Mucosa of descending colon (tissue), 3 donors: ENCODE measurements around the gene HDAC10. TPM values are rescaled to one million over a fixed set of nuclear protein-coding genes. Genes with fewer than 3 reads are reported as not detected.
A peak's percentile ranks its signal among the peaks of the same experiment; 100 is the strongest.

Source experiments
- ATAC-seq: fragments of 200-7000 bp; cut with Tn5 transposase; one replicate; pipeline ENCODE4 v1.9.1; 2020; ENCODE audit warnings: mild to moderate bottlenecking, moderate library complexity
- DNase-seq, 3 donors: peaks; one replicate each; pipeline ENCODE4 v3.0.0-alpha.2; 2020
- H3K36me3 ChIP-seq: fragments of 200-600 bp; one replicate; pipeline ENCODE4 v1.8.0; 2021; ENCODE audit warnings: low read depth, mild to moderate bottlenecking
- H3K4me1 ChIP-seq: fragments of 200-600 bp; one replicate; pipeline ENCODE4 v1.8.0; 2021; ENCODE audit warnings: low read depth, mild to moderate bottlenecking
- H3K4me3 ChIP-seq: fragments of 200-600 bp; one replicate; pipeline ENCODE4 v1.8.0; 2021; ENCODE audit warnings: mild to moderate bottlenecking
- H3K9me3 ChIP-seq: fragments of 200-600 bp; one replicate; pipeline ENCODE4 v1.8.0; 2021; ENCODE audit warnings: mild to moderate bottlenecking
- CTCF ChIP-seq: fragments of 200-600 bp; IDR thresholded peaks from one replicate; pipeline ENCODE4 v1.8.0; 2022; ENCODE audit warnings: antibody characterized with exemption, mild to moderate bottlenecking
- intact Hi-C, 2 donors: fragments of 100-400 bp; cut with DNase I in 1 of 2; cut with micrococcal nuclease in 1 of 2; formaldehyde crosslinking; loops; one replicate each; pipeline versions ENCODE4 v1.11.0 to v1.11.1; 2022; cut with DNase I, micrococcal nuclease
- total RNA-seq, 3 donors: library from RNA; stranded (reverse); fragmentation: NEBNext Ultra II Directional in 2 of 3; extraction: Animal tissue kit (Norgen Biotek cat#: 25700) in 2 of 3; gene quantifications; one replicate each; pipeline versions ENCODE4 v1.2.1 to v1.2.4, GENCODE V29; 2021 to 2023
- donor health status: DM: no; HTN: no; CAD: no; lungs with moderate emphysema.
- donor health status: DM: no; HTN: no; CAD: no.
- donor health status: DM: no; HTN: yes; CAD: no.

HDAC10 gene
- total RNA-seq, 3 donors from 2014 or later = 39.5 to 66.3 (median 47.8) TPM

GRCh38 chr22:50264946-50265669 is 14.0 kb upstream of the HDAC10 start:
- Histone ChIP-seq H3K9me3 (no peaks in the 10 kb centered on the region), H3K4me1 (peaks cover 34% of the 10 kb centered on the region), H3K36me3 (no peaks in the 10 kb centered on the region), H3K4me3 (no peak overlapping the region)
- ATAC-seq (no peak), DNase-seq (no peak)
- TF ChIP-seq CTCF = no peak
- intact Hi-C loops = no loop called here

GRCh38 chr22:50264104-50264745 is 13.2 kb upstream of the HDAC10 start:
- TF ChIP-seq CTCF = no peak
- H3K36me3 ChIP-seq = no peaks in the 10 kb centered on the region
- ATAC-seq (no peak), DNase-seq (no peak)
- intact Hi-C loops = no loop called here
- no peaks in the 10 kb centered on the region for H3K9me3 ChIP-seq
- no peak overlapping the region for H3K4me3 ChIP-seq
- peaks cover 26% of the 10 kb centered on the region for H3K4me1 ChIP-seq

GRCh38 chr22:50262973-50263617 is 12.0 kb upstream of the HDAC10 start:
- Histone ChIP-seq H3K36me3 (no peaks in the 10 kb centered on the region), H3K4me3 (no peak overlapping the region), H3K9me3 (no peaks in the 10 kb centered on the region), H3K4me1 (peaks cover 24% of the 10 kb centered on the region)
- DNase-seq (no peak), ATAC-seq (no peak)
- no peak for TF ChIP-seq CTCF
- intact Hi-C loops = no loop called here

- H3K4me1 ChIP-seq = peaks cover 20% of the 10 kb centered on the region
- H3K4me3 ChIP-seq = no peak overlapping the region
- no peaks in the 10 kb centered on the region for H3K9me3 ChIP-seq
- DNase-seq (no peak), ATAC-seq (no peak)
- intact Hi-C loops = no loop called here
- no peak for TF ChIP-seq CTCF
- H3K36me3 ChIP-seq = no peaks in the 10 kb centered on the region
Measured at GRCh38 chr22:50262460-50262911, 11.4 kb upstream of the HDAC10 start.

GRCh38 chr22:50261615-50262459 is 10.8 kb upstream of the HDAC10 start, which contains the start of gene MAPK12:
Gene MAPK12 (minus strand): TSS chr22:50261683. CDS start chr22:50261509, 174 bp downstream.
- DNase-seq (no peak), ATAC-seq (peak; percentile 6)
- no peak for TF ChIP-seq CTCF
- Histone ChIP-seq H3K9me3 (no peaks in the 10 kb centered on the region), H3K4me3 (no peak within 1 kb of the TSS), H3K4me1 (peaks cover 14% of the 10 kb centered on the region), H3K36me3 (no peaks in the 10 kb centered on the region)
- intact Hi-C loops = no loop called here
